ENCODE results near the gene SULF2.

SULF2 gene

DNA sequence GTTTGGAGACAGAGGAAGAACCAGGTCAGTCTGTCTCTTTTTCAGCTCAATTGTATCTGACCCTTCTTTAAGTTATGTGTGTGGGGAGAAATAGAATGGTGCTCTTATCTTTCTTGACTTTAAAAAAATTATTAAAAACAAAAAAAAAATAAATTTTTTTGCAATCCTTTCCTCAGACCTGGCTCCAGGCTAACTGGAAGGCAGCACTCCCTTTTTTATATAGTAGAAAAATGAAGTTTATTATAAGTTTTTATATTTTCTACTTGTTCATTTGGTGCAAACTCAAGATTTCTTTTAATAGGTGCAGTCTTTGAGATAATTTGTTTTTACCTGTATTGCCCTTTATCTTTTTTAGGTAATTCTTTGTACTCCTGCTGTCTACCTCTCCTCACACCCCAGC is 129.6 kb downstream of the SULF2 start:
- no peak overlapping the region for H3K27ac ChIP-seq (ENCODE audit: low read depth, low read length)
- H3K36me3 ChIP-seq (ENCODE audit: insufficient read depth, low read length), result peaks cover 14% of the 10 kb centered on the region
- no peaks in the 10 kb centered on the region for H3K79me2 ChIP-seq (ENCODE audit: control insufficient read depth, insufficient read depth, low read length, unreplicated experiment)
- H3K4me3 ChIP-seq (ENCODE audit: low read depth, low read length), result no peak overlapping the region
- no peaks in the 10 kb centered on the region for H3K27me3 ChIP-seq (ENCODE audit: insufficient read depth, low read length)
- H3K4me1 ChIP-seq (ENCODE audit: control insufficient read depth, insufficient read depth, low read length, unreplicated experiment), result no peaks in the 10 kb centered on the region
- H2AFZ ChIP-seq (ENCODE audit: low read length, unreplicated experiment), result no peak overlapping the region

GRCh38 chr20:47654370-47654769 is 130.9 kb downstream of the SULF2 start:
- Histone ChIP-seq H3K4me3 (ENCODE audit: low read depth, low read length) (no peak overlapping the region), H2AFZ (ENCODE audit: low read length, unreplicated experiment) (no peak overlapping the region), H3K27ac (ENCODE audit: low read depth, low read length) (no peak overlapping the region), H3K36me3 (ENCODE audit: insufficient read depth, low read length) (peaks cover 14% of the 10 kb centered on the region), H3K79me2 (ENCODE audit: control insufficient read depth, insufficient read depth, low read length, unreplicated experiment) (no peaks in the 10 kb centered on the region), H3K27me3 (ENCODE audit: insufficient read depth, low read length) (no peaks in the 10 kb centered on the region), H3K4me1 (ENCODE audit: control insufficient read depth, insufficient read depth, low read length, unreplicated experiment) (no peaks in the 10 kb centered on the region)

GRCh38 chr20:47653869-47654268 is 131.4 kb downstream of the SULF2 start:
- Histone ChIP-seq H3K4me3 (ENCODE audit: low read depth, low read length) (no peak overlapping the region), H3K36me3 (ENCODE audit: insufficient read depth, low read length) (peaks cover 14% of the 10 kb centered on the region), H3K4me1 (ENCODE audit: control insufficient read depth, insufficient read depth, low read length, unreplicated experiment) (no peaks in the 10 kb centered on the region), H3K79me2 (ENCODE audit: control insufficient read depth, insufficient read depth, low read length, unreplicated experiment) (no peaks in the 10 kb centered on the region), H3K27me3 (ENCODE audit: insufficient read depth, low read length) (no peaks in the 10 kb centered on the region), H3K27ac (ENCODE audit: low read depth, low read length) (no peak overlapping the region), H2AFZ (ENCODE audit: low read length, unreplicated experiment) (no peak overlapping the region)

DNA sequence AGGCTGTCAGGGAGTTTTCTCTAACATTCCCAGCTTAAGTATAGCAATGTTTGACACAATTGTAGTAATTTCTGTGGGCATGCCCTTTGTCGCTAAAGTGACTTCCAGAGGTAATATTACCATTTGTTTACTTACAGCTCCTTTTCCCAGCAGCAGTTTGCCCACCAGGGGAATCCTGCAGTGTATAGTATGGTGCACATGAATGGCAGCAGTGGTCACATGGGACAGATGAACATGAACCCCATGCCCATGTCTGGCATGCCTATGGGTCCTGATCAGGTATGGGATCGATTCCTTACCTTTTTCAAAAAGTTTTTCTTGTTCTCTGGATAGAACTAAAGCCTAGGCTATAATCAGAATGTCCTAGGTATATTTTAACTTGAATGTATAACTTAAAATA is 132.5 kb downstream of the SULF2 start:
- no peak overlapping the region for H2AFZ ChIP-seq (ENCODE audit: low read length, unreplicated experiment)
- H3K27ac ChIP-seq (ENCODE audit: low read depth, low read length), result no peak overlapping the region
- no peaks in the 10 kb centered on the region for H3K27me3 ChIP-seq (ENCODE audit: insufficient read depth, low read length)
- no peaks in the 10 kb centered on the region for H3K79me2 ChIP-seq (ENCODE audit: control insufficient read depth, insufficient read depth, low read length, unreplicated experiment)
- no peaks in the 10 kb centered on the region for H3K4me1 ChIP-seq (ENCODE audit: control insufficient read depth, insufficient read depth, low read length, unreplicated experiment)
- H3K4me3 ChIP-seq (ENCODE audit: low read depth, low read length), result no peak overlapping the region
- peaks cover 14% of the 10 kb centered on the region for H3K36me3 ChIP-seq (ENCODE audit: insufficient read depth, low read length)

DNA sequence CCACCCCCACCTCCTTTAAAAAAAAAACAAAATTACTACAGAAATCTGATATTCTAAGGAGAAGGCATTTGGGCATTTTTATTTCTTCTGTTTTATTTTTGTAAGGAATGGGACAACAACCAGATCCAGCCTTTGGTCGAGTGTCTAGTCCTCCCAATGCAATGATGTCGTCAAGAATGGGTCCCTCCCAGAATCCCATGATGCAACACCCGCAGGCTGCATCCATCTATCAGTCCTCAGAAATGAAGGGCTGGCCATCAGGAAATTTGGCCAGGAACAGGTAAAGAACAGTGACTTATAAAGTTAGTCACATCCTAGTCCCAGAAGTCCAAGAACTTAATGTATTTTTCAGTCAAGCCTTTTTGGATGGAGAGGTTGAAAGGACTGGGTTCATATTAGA is 133.0 kb downstream of the SULF2 start:
- Histone ChIP-seq H3K36me3 (ENCODE audit: insufficient read depth, low read length) (peaks cover 14% of the 10 kb centered on the region), H3K79me2 (ENCODE audit: control insufficient read depth, insufficient read depth, low read length, unreplicated experiment) (no peaks in the 10 kb centered on the region), H3K4me1 (ENCODE audit: control insufficient read depth, insufficient read depth, low read length, unreplicated experiment) (no peaks in the 10 kb centered on the region), H2AFZ (ENCODE audit: low read length, unreplicated experiment) (no peak overlapping the region), H3K4me3 (ENCODE audit: low read depth, low read length) (no peak overlapping the region), H3K27me3 (ENCODE audit: insufficient read depth, low read length) (no peaks in the 10 kb centered on the region), H3K27ac (ENCODE audit: low read depth, low read length) (no peak overlapping the region)

GRCh38 chr20:47648943-47649342 is 136.3 kb downstream of the SULF2 start:
- H2AFZ ChIP-seq (ENCODE audit: low read length, unreplicated experiment), result no peak overlapping the region
- H3K79me2 ChIP-seq (ENCODE audit: control insufficient read depth, insufficient read depth, low read length, unreplicated experiment), result no peaks in the 10 kb centered on the region
- H3K27me3 ChIP-seq (ENCODE audit: insufficient read depth, low read length), result no peaks in the 10 kb centered on the region
- H3K4me3 ChIP-seq (ENCODE audit: low read depth, low read length), result no peak overlapping the region
- H3K4me1 ChIP-seq (ENCODE audit: control insufficient read depth, insufficient read depth, low read length, unreplicated experiment), result no peaks in the 10 kb centered on the region
- H3K36me3 ChIP-seq (ENCODE audit: insufficient read depth, low read length), result peaks cover 27% of the 10 kb centered on the region
- H3K27ac ChIP-seq (ENCODE audit: low read depth, low read length), result no peak overlapping the region

GRCh38 chr20:47647994-47648393 is 137.3 kb downstream of the SULF2 start:
- H3K27me3 ChIP-seq (ENCODE audit: insufficient read depth, low read length), result no peaks in the 10 kb centered on the region
- H3K36me3 ChIP-seq (ENCODE audit: insufficient read depth, low read length), result peaks cover 24% of the 10 kb centered on the region
- H2AFZ ChIP-seq (ENCODE audit: low read length, unreplicated experiment), result no peak overlapping the region
- no peak overlapping the region for H3K27ac ChIP-seq (ENCODE audit: low read depth, low read length)
- no peaks in the 10 kb centered on the region for H3K79me2 ChIP-seq (ENCODE audit: control insufficient read depth, insufficient read depth, low read length, unreplicated experiment)
- H3K4me3 ChIP-seq (ENCODE audit: low read depth, low read length), result no peak overlapping the region
- H3K4me1 ChIP-seq (ENCODE audit: control insufficient read depth, insufficient read depth, low read length, unreplicated experiment), result no peaks in the 10 kb centered on the region

- no peaks in the 10 kb centered on the region for H3K27me3 ChIP-seq (ENCODE audit: insufficient read depth, low read length)
- no peaks in the 10 kb centered on the region for H3K79me2 ChIP-seq (ENCODE audit: control insufficient read depth, insufficient read depth, low read length, unreplicated experiment)
- no peak overlapping the region for H3K4me3 ChIP-seq (ENCODE audit: low read depth, low read length)
- H2AFZ ChIP-seq (ENCODE audit: low read length, unreplicated experiment), result no peak overlapping the region
- peaks cover 29% of the 10 kb centered on the region for H3K36me3 ChIP-seq (ENCODE audit: insufficient read depth, low read length)
- no peaks in the 10 kb centered on the region for H3K4me1 ChIP-seq (ENCODE audit: control insufficient read depth, insufficient read depth, low read length, unreplicated experiment)
- H3K27ac ChIP-seq (ENCODE audit: low read depth, low read length), result no peak overlapping the region
These were observed 139.6 kb downstream of the SULF2 start for GRCh38 chr20:47645632-47646031.

DNA sequence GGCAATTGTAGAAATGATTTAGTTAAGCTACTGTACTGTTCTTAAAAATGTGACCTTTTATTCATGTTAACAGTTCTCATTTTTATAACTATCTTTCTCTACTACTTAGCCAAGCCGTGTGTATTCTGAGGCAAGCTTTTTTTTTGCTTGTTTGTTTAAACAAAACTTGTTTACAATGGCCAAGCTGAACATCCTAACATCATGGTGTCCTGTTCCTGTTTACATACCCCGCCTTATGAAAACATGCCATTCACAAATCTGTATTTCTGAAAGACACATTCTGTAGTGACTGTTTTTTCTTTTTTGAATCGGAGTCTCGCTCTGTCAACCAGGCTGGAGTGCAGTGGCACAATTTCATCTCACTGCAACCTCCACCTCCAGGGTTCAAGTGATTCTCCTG is 142.7 kb downstream of the SULF2 start:
- Histone ChIP-seq H2AFZ (ENCODE audit: low read length, unreplicated experiment) (no peak overlapping the region), H3K79me2 (ENCODE audit: control insufficient read depth, insufficient read depth, low read length, unreplicated experiment) (no peaks in the 10 kb centered on the region), H3K4me1 (ENCODE audit: control insufficient read depth, insufficient read depth, low read length, unreplicated experiment) (no peaks in the 10 kb centered on the region), H3K4me3 (ENCODE audit: low read depth, low read length) (no peak overlapping the region), H3K27ac (ENCODE audit: low read depth, low read length) (no peak overlapping the region), H3K36me3 (ENCODE audit: insufficient read depth, low read length) (peaks cover 40% of the 10 kb centered on the region), H3K27me3 (ENCODE audit: insufficient read depth, low read length) (no peaks in the 10 kb centered on the region)

DNA sequence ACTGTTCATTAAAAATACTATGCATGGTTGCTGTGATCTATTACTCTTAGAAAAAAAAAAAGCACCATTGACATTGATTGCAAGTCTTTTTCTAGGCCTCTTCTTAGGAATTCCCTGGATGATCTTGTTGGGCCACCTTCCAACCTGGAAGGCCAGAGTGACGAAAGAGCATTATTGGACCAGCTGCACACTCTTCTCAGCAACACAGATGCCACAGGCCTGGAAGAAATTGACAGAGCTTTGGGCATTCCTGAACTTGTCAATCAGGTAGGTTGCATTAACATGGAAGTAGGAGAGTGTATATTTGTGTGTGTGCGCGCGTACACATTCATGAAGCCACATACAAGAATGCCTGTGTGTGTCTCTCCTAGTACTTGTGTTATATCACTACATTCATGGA is 143.2 kb downstream of the SULF2 start:
- Histone ChIP-seq H3K27ac (ENCODE audit: low read depth, low read length) (no peak overlapping the region), H3K27me3 (ENCODE audit: insufficient read depth, low read length) (no peaks in the 10 kb centered on the region), H3K4me3 (ENCODE audit: low read depth, low read length) (no peak overlapping the region), H2AFZ (ENCODE audit: low read length, unreplicated experiment) (no peak overlapping the region), H3K4me1 (ENCODE audit: control insufficient read depth, insufficient read depth, low read length, unreplicated experiment) (no peaks in the 10 kb centered on the region), H3K79me2 (ENCODE audit: control insufficient read depth, insufficient read depth, low read length, unreplicated experiment) (no peaks in the 10 kb centered on the region), H3K36me3 (ENCODE audit: insufficient read depth, low read length) (peaks cover 40% of the 10 kb centered on the region)

DNA sequence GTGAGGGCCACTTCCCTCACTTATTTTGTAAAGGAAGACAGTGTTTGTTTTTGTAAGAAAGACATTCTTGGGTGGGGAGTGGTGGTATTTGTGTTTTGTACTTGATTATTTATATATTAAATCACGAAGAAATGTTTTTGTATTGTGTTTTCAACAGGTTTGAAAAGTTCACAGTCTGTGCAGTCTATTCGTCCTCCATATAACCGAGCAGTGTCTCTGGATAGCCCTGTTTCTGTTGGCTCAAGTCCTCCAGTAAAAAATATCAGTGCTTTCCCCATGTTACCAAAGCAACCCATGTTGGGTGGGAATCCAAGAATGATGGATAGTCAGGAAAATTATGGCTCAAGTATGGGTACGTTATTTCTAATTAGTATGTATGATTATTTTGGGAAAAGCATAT is 146.4 kb downstream of the SULF2 start:
- H3K4me1 ChIP-seq (ENCODE audit: control insufficient read depth, insufficient read depth, low read length, unreplicated experiment), result no peaks in the 10 kb centered on the region
- H3K79me2 ChIP-seq (ENCODE audit: control insufficient read depth, insufficient read depth, low read length, unreplicated experiment), result no peaks in the 10 kb centered on the region
- H3K36me3 ChIP-seq (ENCODE audit: insufficient read depth, low read length), result peaks cover 29% of the 10 kb centered on the region
- no peaks in the 10 kb centered on the region for H3K27me3 ChIP-seq (ENCODE audit: insufficient read depth, low read length)
- H3K27ac ChIP-seq (ENCODE audit: low read depth, low read length), result no peak overlapping the region
- H2AFZ ChIP-seq (ENCODE audit: low read length, unreplicated experiment), result no peak overlapping the region
- H3K4me3 ChIP-seq (ENCODE audit: low read depth, low read length), result no peak overlapping the region

DNA sequence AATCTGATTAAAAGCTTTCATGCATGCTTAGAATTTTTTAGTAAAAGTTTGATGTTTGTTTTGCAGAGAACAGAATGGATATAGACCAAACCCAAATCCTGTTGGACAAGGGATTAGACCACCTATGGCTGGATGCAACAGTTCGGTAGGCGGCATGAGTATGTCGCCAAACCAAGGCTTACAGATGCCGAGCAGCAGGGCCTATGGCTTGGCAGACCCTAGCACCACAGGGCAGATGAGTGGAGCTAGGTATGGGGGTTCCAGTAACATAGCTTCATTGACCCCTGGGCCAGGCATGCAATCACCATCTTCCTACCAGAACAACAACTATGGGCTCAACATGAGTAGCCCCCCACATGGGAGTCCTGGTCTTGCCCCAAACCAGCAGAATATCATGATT is 150.0 kb downstream of the SULF2 start:
- Histone ChIP-seq H3K4me1 (ENCODE audit: control insufficient read depth, insufficient read depth, low read length, unreplicated experiment) (no peaks in the 10 kb centered on the region), H2AFZ (ENCODE audit: low read length, unreplicated experiment) (no peak overlapping the region), H3K4me3 (ENCODE audit: low read depth, low read length) (no peak overlapping the region), H3K79me2 (ENCODE audit: control insufficient read depth, insufficient read depth, low read length, unreplicated experiment) (no peaks in the 10 kb centered on the region), H3K27ac (ENCODE audit: low read depth, low read length) (no peak overlapping the region), H3K36me3 (ENCODE audit: insufficient read depth, low read length) (peaks cover 22% of the 10 kb centered on the region), H3K27me3 (ENCODE audit: insufficient read depth, low read length) (no peaks in the 10 kb centered on the region)

Data from ACC112 (cell line).